GM21515 (cell line): ENCODE measurements around the gene FUT3.
"Not testable (repeated sequence)": the region's sequence is repeated elsewhere in the genome, so short reads cannot be mapped to it uniquely, and the experiment has no call there.

Experiments used
- ATAC-seq: cut with Tn5 transposase; IDR thresholded peaks from one replicate; pipeline ENCODE4 v1.9.1; 2021; ENCODE audit not compliant: unreplicated experiment

FUT3 gene

GRCh38 chr19:5851302-5851701, at the start of gene FUT3:
TSS of gene FUT3 (minus strand) at chr19:5851449.
- ATAC-seq = no peak

- ATAC-seq = no peak
Observed at GRCh38 chr19:5900976-5901375, 49.7 kb upstream of the FUT3 start.

- ATAC-seq = no peak
Observed at GRCh38 chr19:5899728-5900526, 48.7 kb upstream of the FUT3 start.

GRCh38 chr19:5897189-5897969, 46.1 kb upstream of the FUT3 start:
- ATAC-seq = no peak

- no peak for ATAC-seq
Observed at GRCh38 chr19:5896365-5897076, 45.3 kb upstream of the FUT3 start.

GRCh38 chr19:5895890-5896289, 44.6 kb upstream of the FUT3 start:
- ATAC-seq = no peak

GRCh38 chr19:5895409-5895808, 44.2 kb upstream of the FUT3 start:
- ATAC-seq = no peak

- ATAC-seq = no peak
Observed at GRCh38 chr19:5894704-5895349, 43.6 kb upstream of the FUT3 start.

- ATAC-seq = no peak
Observed at GRCh38 chr19:5893907-5894703, 42.9 kb upstream of the FUT3 start.

- no peak for ATAC-seq
Observed at GRCh38 chr19:5893296-5893903, 42.2 kb upstream of the FUT3 start.

GRCh38 chr19:5892772-5893275, 41.6 kb upstream of the FUT3 start:
- ATAC-seq = no peak

- no peak for ATAC-seq
Observed at GRCh38 chr19:5891938-5892771, 40.9 kb upstream of the FUT3 start.

GRCh38 chr19:5891572-5891937, 40.3 kb upstream of the FUT3 start:
- no peak for ATAC-seq

GRCh38 chr19:5890099-5890498, 38.9 kb upstream of the FUT3 start:
- no peak for ATAC-seq

- no peak for ATAC-seq
Observed at GRCh38 chr19:5889288-5889971, 38.2 kb upstream of the FUT3 start.

- ATAC-seq = not testable (repeated sequence)
Observed at GRCh38 chr19:5884065-5884811, 33.0 kb upstream of the FUT3 start.

- ATAC-seq = not testable (repeated sequence)
Observed at GRCh38 chr19:5883157-5883873, 32.1 kb upstream of the FUT3 start.
